Upper lobe of left lung (tissue), 6 donors: ENCODE results near the gene USP48. TPM values are rescaled to one million over a fixed set of nuclear protein-coding genes. Genes with fewer than 3 reads are reported as not detected.

Experiments
- ATAC-seq, 2 donors: fragments of 200-7000 bp; cut with Tn5 transposase; one replicate each; pipeline ENCODE4 v1.9.1; 2022; ENCODE audit warnings: mild to moderate bottlenecking in 2 of 2, moderate library complexity in 2 of 2; ENCODE audit not compliant: low FRiP score in 2 of 2
- DNase-seq, 2 donors: peaks; one replicate each; pipeline ENCODE4 v3.0.0-alpha.2; 2019 to 2020
- H3K27ac ChIP-seq, 4 donors: fragments of 200-600 bp; sonication (generic); one replicate each; pipeline ENCODE4 v1.5.1; 2016 to 2019
- H3K27me3 ChIP-seq, 4 donors: fragments of 200-600 bp; sonication (generic); one replicate each; pipeline ENCODE4 v1.5.1; 2017 to 2019
- H3K36me3 ChIP-seq, 4 donors: fragments of 200-600 bp; sonication (generic); one replicate each; pipeline ENCODE4 v1.5.1; 2016 to 2019
- H3K4me1 ChIP-seq, 4 donors: fragments of 200-600 bp; sonication (generic); one replicate each; pipeline ENCODE4 v1.5.1; 2018 to 2019
- H3K4me3 ChIP-seq, 4 donors: fragments of 200-600 bp; sonication (generic); one replicate each; pipeline ENCODE4 v1.5.1; 2017 to 2019; ENCODE audit warnings: mild to moderate bottlenecking in 2 of 4, moderate library complexity in 1 of 4
- H3K9me3 ChIP-seq, 4 donors: fragments of 200-600 bp; sonication (generic); one replicate each; pipeline ENCODE4 v1.5.1; 2018 to 2019
- CTCF ChIP-seq, 6 experiments: fragments of 450-650 bp in 4 of 6; fragments of 200-600 bp in 2 of 6; sonication (generic) in 2 of 6; IDR thresholded peaks; one replicate each; pipeline ENCODE4 v1.5.1; 2016 to 2019; ENCODE audit warnings: antibody characterized with exemption in 6 of 6
- EP300 ChIP-seq, 4 donors: sonication (generic); formaldehyde crosslinking; IDR thresholded peaks; one replicate each; pipeline ENCODE4 v1.5.1; 2017; ENCODE audit warnings: antibody characterized with exemption in 4 of 4, control low read depth in 2 of 4
- POLR2A ChIP-seq, 4 donors: fragments of 450-650 bp; IDR thresholded peaks; one replicate each; pipeline ENCODE4 v1.5.1; 2016 to 2017; ENCODE audit warnings: antibody characterized with exemption in 4 of 4, mild to moderate bottlenecking in 2 of 4
- POLR2AphosphoS5 ChIP-seq, 2 donors: sonication (generic); formaldehyde crosslinking; IDR thresholded peaks; one replicate each; pipeline ENCODE4 v1.5.1; 2017; ENCODE audit warnings: antibody characterized with exemption in 2 of 2
- WGBS, 2 donors: methylation state at CpG; one replicate each; pipeline ENCODE4 v1.1.5; 2017 to 2018; 5-methylcytosine and 5-hydroxymethylcytosine counted together
- total RNA-seq, 6 donors: library from RNA; depleted of rRNA in 4 of 6; stranded (reverse); fragments of >200 nt in 4 of 6; gene quantifications; one replicate each; pipeline versions ENCODE4 v1.1.0 to v1.2.1, GENCODE V29; 2016 to 2021
- donor health status: DM: no; HTN: no; CAD: no; lungs with moderate emphysema.
- donor health status: DM: no; HTN: yes; CAD: no; lungs with severe emphysema.

Gene USP48
- total RNA-seq, 6 donors from 2014 or later = 39.1 to 173 (median 53.4) TPM

GRCh38 chr1:21751281-21751680, 31.7 kb downstream of the USP48 start:
- 93 to 96% methylated on average over 2 of the region's 2 CpGs for WGBS, 2 donors
- no peaks in the 10 kb centered on the region for H3K9me3 ChIP-seq
- DNase-seq (no peak), ATAC-seq (no peak)
- peaks cover 10 to 90% (median 52%) of the 10 kb centered on the region in 4 donors for H3K36me3 ChIP-seq
- H3K4me3 ChIP-seq = no peak overlapping the region
- peaks cover 0 to 3% (median 0%) of the 10 kb centered on the region in 4 donors for H3K4me1 ChIP-seq
- TF ChIP-seq POLR2A (IDR thresholded peaks at IDR 0.05) (no peak), CTCF (IDR thresholded peaks at IDR 0.05) (no peak), EP300 (IDR thresholded peaks at IDR 0.05) (no peak), POLR2AphosphoS5 (IDR thresholded peaks at IDR 0.05) (no peak)
- no peaks in the 10 kb centered on the region for H3K27me3 ChIP-seq
- H3K27ac ChIP-seq = no peak overlapping the region

GRCh38 chr1:21750841-21751240, 32.1 kb downstream of the USP48 start:
- 45 to 71% methylated on average over 2 of the region's 2 CpGs for WGBS, 2 donors

GRCh38 chr1:21749859-21750468, 33.0 kb downstream of the USP48 start:
- H3K27ac ChIP-seq = no peak overlapping the region
- H3K4me1 ChIP-seq = no peaks in the 10 kb centered on the region
- TF ChIP-seq POLR2A (IDR thresholded peaks at IDR 0.05) (no peak), EP300 (IDR thresholded peaks at IDR 0.05) (no peak), POLR2AphosphoS5 (IDR thresholded peaks at IDR 0.05) (no peak), CTCF (IDR thresholded peaks at IDR 0.05) (no peak)
- ATAC-seq = no peak
- DNase-seq = no peak
- 86 to 88% methylated on average over 9 of the region's 9 CpGs for WGBS, 2 donors
- H3K36me3 ChIP-seq = peaks cover 10 to 86% (median 42%) of the 10 kb centered on the region in 4 donors
- H3K9me3 ChIP-seq = no peaks in the 10 kb centered on the region
- H3K4me3 ChIP-seq = no peak overlapping the region
- no peaks in the 10 kb centered on the region for H3K27me3 ChIP-seq

More at GRCh38 chr1:21750841-21751240, 32.1 kb downstream of the USP48 start:
- H3K9me3 ChIP-seq = no peaks in the 10 kb centered on the region
- H3K36me3 ChIP-seq = peaks cover 10 to 91% (median 50%) of the 10 kb centered on the region in 4 donors
- no peak overlapping the region for H3K4me3 ChIP-seq
- DNase-seq (no peak), ATAC-seq (no peak)
- H3K27me3 ChIP-seq = no peaks in the 10 kb centered on the region
- H3K27ac ChIP-seq = no peak overlapping the region
- TF ChIP-seq EP300 (IDR thresholded peaks at IDR 0.05) = no peak
- no peak for TF ChIP-seq POLR2AphosphoS5 (IDR thresholded peaks at IDR 0.05)
- TF ChIP-seq CTCF (IDR thresholded peaks at IDR 0.05) = no peak
- no peak for TF ChIP-seq POLR2A (IDR thresholded peaks at IDR 0.05)
- no peaks in the 10 kb centered on the region for H3K4me1 ChIP-seq

- DNase-seq (no peak), ATAC-seq (no peak)
- Histone ChIP-seq H3K27me3 (no peaks in the 10 kb centered on the region), H3K9me3 (no peaks in the 10 kb centered on the region), H3K36me3 (peaks cover 10 to 85% (median 37%) of the 10 kb centered on the region in 4 donors), H3K4me1 (no peaks in the 10 kb centered on the region), H3K4me3 (no peak overlapping the region), H3K27ac (no peak overlapping the region)
- WGBS, 2 donors = 84 to 93% methylated on average over 3 of the region's 3 CpGs
- no peak for TF ChIP-seq POLR2AphosphoS5 (IDR thresholded peaks at IDR 0.05)
Measured at GRCh38 chr1:21749109-21749508, 33.8 kb downstream of the USP48 start.

GRCh38 chr1:21743476-21743875, 39.5 kb downstream of the USP48 start:
- H3K9me3 ChIP-seq = no peaks in the 10 kb centered on the region
- no peak for DNase-seq
- no peak for TF ChIP-seq POLR2A (IDR thresholded peaks at IDR 0.05)
- H3K36me3 ChIP-seq = peaks cover 5 to 66% (median 17%) of the 10 kb centered on the region in 4 donors
- H3K27ac ChIP-seq = no peak overlapping the region
- H3K4me3 ChIP-seq = no peak overlapping the region
- H3K27me3 ChIP-seq = no peaks in the 10 kb centered on the region
- ATAC-seq = no peak
- no peaks in the 10 kb centered on the region for H3K4me1 ChIP-seq
- WGBS, 2 donors = 96 to 98% methylated on average over 2 of the region's 2 CpGs

- H3K36me3 ChIP-seq = peaks cover 0 to 66% (median 14%) of the 10 kb centered on the region in 4 donors
- 97 to 98% methylated on average over 2 of the region's 2 CpGs for WGBS, 2 donors
- TF ChIP-seq POLR2AphosphoS5 (IDR thresholded peaks at IDR 0.05) = no peak
- no peak for TF ChIP-seq EP300 (IDR thresholded peaks at IDR 0.05)
- TF ChIP-seq CTCF (IDR thresholded peaks at IDR 0.05) = no peak
- TF ChIP-seq POLR2A (IDR thresholded peaks at IDR 0.05) = no peak
Measured at GRCh38 chr1:21742578-21742977, 40.4 kb downstream of the USP48 start.

More at GRCh38 chr1:21742578-21742977, 40.4 kb downstream of the USP48 start:
- no peak for DNase-seq
- no peak for ATAC-seq
- H3K9me3 ChIP-seq = no peaks in the 10 kb centered on the region
- no peak overlapping the region for H3K27ac ChIP-seq
- H3K4me3 ChIP-seq = no peak overlapping the region
- no peaks in the 10 kb centered on the region for H3K4me1 ChIP-seq
- no peaks in the 10 kb centered on the region for H3K27me3 ChIP-seq
